Breast epithelium (tissue), 4 donors: ENCODE results near the gene WFDC11. TPM values are rescaled to one million over a fixed set of nuclear protein-coding genes. Genes with fewer than 3 reads are reported as not detected.

Source experiments
- DNase-seq, 2 donors: peaks; one replicate each; pipeline ENCODE4 v3.0.0-alpha.2; 2019; ENCODE audit warnings: low spot score in 2 of 2
- H3K27ac ChIP-seq, 2 donors: fragments of 200-600 bp; sonication (generic) in 1 of 2; one replicate each; pipeline ENCODE4 v1.5.1; 2016 to 2019; ENCODE audit warnings: mild to moderate bottlenecking in 1 of 2
- H3K27me3 ChIP-seq, 2 donors: fragments of 200-600 bp; sonication (generic) in 1 of 2; one replicate each; pipeline versions ENCODE4 v1.5.1 to v1.6.0; 2017 to 2019; ENCODE audit warnings: control low read depth in 1 of 2, mild to moderate bottlenecking in 1 of 2
- H3K36me3 ChIP-seq: fragments of 200-600 bp; one replicate; pipeline ENCODE4 v1.5.1; 2019
- H3K4me1 ChIP-seq, 2 donors: fragments of 200-600 bp; sonication (generic); one replicate each; pipeline ENCODE4 v1.5.1; 2016 to 2019; ENCODE audit warnings: control low read depth in 1 of 2
- H3K4me3 ChIP-seq, 3 donors: fragments of 200-600 bp; sonication (generic); 1 replicate in 2 of 3; 2 replicates in 1 of 3; pipeline ENCODE4 v1.5.1; 2016 to 2019; ENCODE audit warnings: mild to moderate bottlenecking in 3 of 3, moderate library complexity in 2 of 3
- H3K9me3 ChIP-seq, 2 donors: fragments of 200-600 bp; sonication (generic) in 1 of 2; one replicate each; pipeline ENCODE4 v1.5.1; 2016 to 2019; ENCODE audit warnings: control low read depth in 1 of 2
- POLR2A ChIP-seq: fragments of 450-650 bp; IDR thresholded peaks from one replicate; pipeline ENCODE4 v1.6.1; 2016; ENCODE audit warnings: antibody characterized with exemption, mild to moderate bottlenecking, moderate library complexity
- POLR2AphosphoS5 ChIP-seq, 3 donors: sonication (generic); formaldehyde crosslinking; IDR thresholded peaks; one replicate each; pipeline ENCODE4 v1.6.1; 2017; ENCODE audit warnings: antibody characterized with exemption in 3 of 3
- intact Hi-C: fragments of 100-400 bp; cut with DNase I; formaldehyde crosslinking; loops from one replicate; pipeline ENCODE4 v1.15.1; 2023; ENCODE audit warnings: low total_unique reads
- total RNA-seq, 3 donors: library from RNA; depleted of rRNA; stranded (reverse); fragments of >200 nt; gene quantifications; one replicate each; pipeline ENCODE4 v1.1.0, GENCODE V29; 2016
- TF ChIP-seq, protein P1 (sequence below), 3 donors: fragments of 450-650 bp; IDR thresholded peaks; one replicate each; pipeline ENCODE4 v1.5.1; 2016 to 2017; ENCODE audit warnings: antibody characterized with exemption in 3 of 3, mild to moderate bottlenecking in 3 of 3, moderate library complexity in 3 of 3

The WFDC11 gene
- total RNA-seq, 3 donors from 2014 or later: not detected

DNA sequence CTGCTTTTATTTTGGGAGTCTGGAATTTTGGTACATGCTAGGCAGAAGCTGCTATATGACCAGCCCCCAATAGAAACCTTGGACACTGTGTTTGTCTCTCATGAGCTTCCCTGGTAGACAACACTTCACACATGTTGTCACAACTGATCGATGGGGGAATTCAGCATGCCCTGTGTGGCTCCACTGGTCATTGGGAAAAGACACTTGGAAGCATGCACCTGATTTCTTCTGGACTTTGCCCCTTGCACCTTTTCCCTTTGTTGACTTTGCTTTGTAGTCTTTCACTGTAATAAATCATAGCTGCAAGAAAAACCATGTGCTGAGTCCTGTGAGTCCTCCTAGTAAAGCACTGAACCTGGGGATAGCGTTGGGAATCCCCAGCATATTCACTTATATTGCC lies 48.4 kb downstream of the WFDC11 start:
- TF ChIP-seq POLR2A: no peak
- no peak for TF ChIP-seq POLR2AphosphoS5 (IDR thresholded peaks at IDR 0.05)
- TF ChIP-seq, protein P1, sequence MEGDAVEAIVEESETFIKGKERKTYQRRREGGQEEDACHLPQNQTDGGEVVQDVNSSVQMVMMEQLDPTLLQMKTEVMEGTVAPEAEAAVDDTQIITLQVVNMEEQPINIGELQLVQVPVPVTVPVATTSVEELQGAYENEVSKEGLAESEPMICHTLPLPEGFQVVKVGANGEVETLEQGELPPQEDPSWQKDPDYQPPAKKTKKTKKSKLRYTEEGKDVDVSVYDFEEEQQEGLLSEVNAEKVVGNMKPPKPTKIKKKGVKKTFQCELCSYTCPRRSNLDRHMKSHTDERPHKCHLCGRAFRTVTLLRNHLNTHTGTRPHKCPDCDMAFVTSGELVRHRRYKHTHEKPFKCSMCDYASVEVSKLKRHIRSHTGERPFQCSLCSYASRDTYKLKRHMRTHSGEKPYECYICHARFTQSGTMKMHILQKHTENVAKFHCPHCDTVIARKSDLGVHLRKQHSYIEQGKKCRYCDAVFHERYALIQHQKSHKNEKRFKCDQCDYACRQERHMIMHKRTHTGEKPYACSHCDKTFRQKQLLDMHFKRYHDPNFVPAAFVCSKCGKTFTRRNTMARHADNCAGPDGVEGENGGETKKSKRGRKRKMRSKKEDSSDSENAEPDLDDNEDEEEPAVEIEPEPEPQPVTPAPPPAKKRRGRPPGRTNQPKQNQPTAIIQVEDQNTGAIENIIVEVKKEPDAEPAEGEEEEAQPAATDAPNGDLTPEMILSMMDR (IDR thresholded peaks at IDR 0.05): no peak
- DNase-seq: no peak
- no peaks in the 10 kb centered on the region for H3K27me3 ChIP-seq
- H3K4me3 ChIP-seq: no peak overlapping the region
- no peaks in the 10 kb centered on the region for H3K9me3 ChIP-seq
- intact Hi-C loops: no loop called here
- no peaks in the 10 kb centered on the region for H3K4me1 ChIP-seq
- no peak overlapping the region for H3K27ac ChIP-seq
- no peaks in the 10 kb centered on the region for H3K36me3 ChIP-seq

DNA sequence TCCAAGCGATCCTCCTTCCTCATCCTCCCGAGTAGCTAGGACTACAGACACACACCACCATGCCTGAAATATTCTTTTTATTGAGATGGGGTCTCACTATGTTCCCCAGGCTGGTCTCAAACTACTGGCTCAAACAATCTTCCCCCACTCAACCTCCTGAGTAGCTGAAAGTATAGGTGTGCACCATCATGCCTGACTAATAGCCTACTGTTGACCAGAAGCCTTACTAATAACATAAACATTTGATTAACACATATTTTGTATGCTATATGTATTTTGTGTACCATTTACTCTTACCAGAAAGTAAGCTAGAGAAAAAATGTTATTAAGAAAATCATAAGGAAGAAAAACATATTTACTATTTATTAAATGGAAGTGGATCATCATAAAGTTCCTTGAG lies 52.4 kb downstream of the WFDC11 start:
- H3K27me3 ChIP-seq: no peaks in the 10 kb centered on the region
- TF ChIP-seq, protein P1 (IDR thresholded peaks at IDR 0.05): no peak
- TF ChIP-seq POLR2AphosphoS5 (IDR thresholded peaks at IDR 0.05): no peak
- no peak for TF ChIP-seq POLR2A

DNA sequence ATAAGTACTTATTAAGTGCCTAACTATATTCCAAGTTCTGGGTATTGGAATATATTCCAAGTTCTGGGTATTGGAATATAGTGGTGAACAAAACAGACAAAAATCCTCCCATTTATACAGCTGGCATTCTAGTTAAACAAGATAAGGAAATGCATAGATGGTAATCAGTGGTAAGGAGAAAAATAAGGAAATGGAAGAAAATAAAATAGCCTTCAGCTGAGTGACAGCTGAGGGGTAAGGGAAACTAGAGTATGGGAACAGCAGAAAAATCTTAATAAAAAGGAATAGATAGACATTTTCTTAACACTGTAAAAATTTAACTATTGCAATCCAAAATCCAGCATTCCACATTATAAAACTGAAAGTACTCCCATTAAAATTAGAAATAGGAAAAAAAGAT lies 57.7 kb downstream of the WFDC11 start:
- Histone ChIP-seq H3K36me3 (no peaks in the 10 kb centered on the region), H3K27me3 (no peaks in the 10 kb centered on the region), H3K4me3 (no peak overlapping the region), H3K27ac (no peak overlapping the region), H3K4me1 (no peaks in the 10 kb centered on the region), H3K9me3 (no peaks in the 10 kb centered on the region)
- TF ChIP-seq POLR2AphosphoS5 (IDR thresholded peaks at IDR 0.05): no peak
- TF ChIP-seq POLR2A: no peak
- TF ChIP-seq, protein P1 (IDR thresholded peaks at IDR 0.05): no peak
- intact Hi-C loops: no loop called here
- no peak for DNase-seq

More for the DNA sequence above, 52.4 kb downstream of the WFDC11 start:
- Histone ChIP-seq H3K36me3 (no peaks in the 10 kb centered on the region), H3K4me3 (no peak overlapping the region), H3K27ac (no peak overlapping the region), H3K4me1 (no peaks in the 10 kb centered on the region), H3K9me3 (no peaks in the 10 kb centered on the region)
- intact Hi-C loops: no loop called here
- DNase-seq: no peak

DNA sequence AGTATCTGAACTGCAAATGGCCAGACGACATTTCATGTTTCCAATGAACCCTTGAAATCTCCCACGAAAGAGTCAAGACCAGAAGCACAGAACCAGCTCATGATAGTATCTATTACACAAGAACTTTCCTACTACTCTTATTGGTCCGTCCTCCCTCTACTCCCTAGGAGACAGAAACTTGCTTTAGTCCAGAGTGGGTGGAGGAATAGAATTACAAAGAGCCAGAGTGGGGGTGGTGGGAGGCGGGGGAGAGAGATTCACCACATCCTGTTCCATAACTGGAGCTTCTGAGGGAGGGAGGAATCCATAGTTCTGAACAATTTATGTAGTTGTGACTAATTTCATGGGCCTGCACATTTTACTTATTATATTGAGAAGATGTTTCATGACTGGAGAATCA lies 59.0 kb downstream of the WFDC11 start:
- Histone ChIP-seq H3K36me3 (no peaks in the 10 kb centered on the region), H3K9me3 (no peaks in the 10 kb centered on the region), H3K27ac (no peak overlapping the region), H3K4me1 (no peaks in the 10 kb centered on the region), H3K4me3 (no peak overlapping the region), H3K27me3 (no peaks in the 10 kb centered on the region)
- intact Hi-C loops: no loop called here
- no peak for DNase-seq
- no peak for TF ChIP-seq POLR2AphosphoS5 (IDR thresholded peaks at IDR 0.05)
- TF ChIP-seq POLR2A: no peak
- TF ChIP-seq, protein P1 (IDR thresholded peaks at IDR 0.05): no peak

DNA sequence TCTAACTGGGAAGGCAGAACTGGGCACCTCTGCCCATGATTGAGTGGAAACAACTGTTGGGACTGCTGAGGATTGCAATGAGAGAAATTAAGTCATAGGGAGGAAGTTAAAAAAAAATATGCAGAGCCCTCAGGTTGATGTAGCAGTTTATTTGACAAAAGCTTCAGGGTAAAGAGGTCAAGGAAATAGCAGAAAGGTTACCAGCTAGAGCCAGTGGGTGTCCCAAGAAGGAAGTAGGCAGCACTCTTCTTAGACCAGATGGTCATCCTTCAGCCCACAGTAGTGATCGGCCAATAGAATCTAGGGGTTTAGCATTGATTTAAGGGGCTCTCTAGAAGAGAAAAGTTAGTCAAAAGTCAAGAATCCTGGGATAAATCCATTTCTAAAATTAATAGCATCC lies 62.2 kb downstream of the WFDC11 start:
- H3K4me3 ChIP-seq: no peak overlapping the region
- no peak for DNase-seq
- H3K9me3 ChIP-seq: no peaks in the 10 kb centered on the region
- H3K4me1 ChIP-seq: no peaks in the 10 kb centered on the region
- no peak overlapping the region for H3K27ac ChIP-seq
- intact Hi-C loops: no loop called here
- no peaks in the 10 kb centered on the region for H3K27me3 ChIP-seq
- H3K36me3 ChIP-seq: no peaks in the 10 kb centered on the region
- TF ChIP-seq, protein P1 (IDR thresholded peaks at IDR 0.05): no peak
- no peak for TF ChIP-seq POLR2A
- no peak for TF ChIP-seq POLR2AphosphoS5 (IDR thresholded peaks at IDR 0.05)

Other genes starting within 250 kb of the WFDC11 start
- gene WFDC2, start 200.5 kb downstream of the WFDC11 start, total RNA-seq: 100 to 1,000 TPM in 1 of 3 donors, 10 to 100 TPM in 1, not detected in 1; 43.9 to 106 TPM
- not detected for gene SPINT3, start 154.6 kb downstream of the WFDC11 start, total RNA-seq
- not detected for gene WFDC6, start 130.8 kb downstream of the WFDC11 start, total RNA-seq
- gene EPPIN, start 122.8 kb downstream of the WFDC11 start, total RNA-seq: not detected
- gene WFDC8, start 91.0 kb downstream of the WFDC11 start, total RNA-seq: not detected
- not detected for gene WFDC10A, start 40.5 kb downstream of the WFDC11 start, total RNA-seq
- not detected for gene WFDC9, start 39.0 kb downstream of the WFDC11 start, total RNA-seq
- gene WFDC13, start 31.8 kb upstream of the WFDC11 start, total RNA-seq: not detected
- not detected for gene WFDC10B, start 34.8 kb upstream of the WFDC11 start, total RNA-seq
- not detected for gene SPINT4, start 52.1 kb upstream of the WFDC11 start, total RNA-seq
- under 1 TPM in 1 of 3 donors, not detected in 2; 0.73 TPM for gene WFDC3, start 121.6 kb upstream of the WFDC11 start, total RNA-seq
- 10 to 100 TPM; 20.8 to 33.8 (median 26.2) TPM for gene DNTTIP1, start 121.7 kb upstream of the WFDC11 start, total RNA-seq
- gene UBE2C, start 142.4 kb upstream of the WFDC11 start, total RNA-seq: 1 to 10 TPM in 2 of 3 donors, under 1 TPM in 1; 0.98 to 5.9 (median 1.2) TPM
- gene TNNC2, start 157.1 kb upstream of the WFDC11 start, total RNA-seq: 1 to 10 TPM; 2.0 to 4.8 (median 2.6) TPM
- 100 to 1,000 TPM in 1 of 3 donors, 10 to 100 TPM in 2; 55.0 to 138 (median 66.9) TPM for gene SNX21, start 163.6 kb upstream of the WFDC11 start, total RNA-seq
- gene ACOT8, start 187.2 kb upstream of the WFDC11 start, total RNA-seq: 10 to 100 TPM; 33.4 to 48.9 (median 37.3) TPM
- gene ZSWIM3, start 187.4 kb upstream of the WFDC11 start, total RNA-seq: 1 to 10 TPM; 1.9 to 5.4 (median 4.9) TPM
- gene ZSWIM1, start 211.0 kb upstream of the WFDC11 start, total RNA-seq: 10 to 100 TPM in 1 of 3 donors, 1 to 10 TPM in 2; 6.9 to 11.4 (median 7.5) TPM
- gene SPATA25, start 217.4 kb upstream of the WFDC11 start, total RNA-seq: 1 to 10 TPM; 3.4 to 3.9 (median 3.7) TPM
- 1 to 10 TPM; 7.5 to 9.7 (median 8.8) TPM for gene NEURL2, start 221.0 kb upstream of the WFDC11 start, total RNA-seq
- 100 to 1,000 TPM in 1 of 3 donors, 10 to 100 TPM in 2; 42.0 to 136 (median 55.6) TPM for gene CTSA, start 221.1 kb upstream of the WFDC11 start, total RNA-seq
- gene PLTP, start 241.9 kb upstream of the WFDC11 start, total RNA-seq: 100 to 1,000 TPM in 1 of 3 donors, 10 to 100 TPM in 2; 78.3 to 405 (median 100.0) TPM